CD14-positive monocyte (primary cell): ENCODE data around the gene NFKB2. TPM values are rescaled to one million over a fixed set of nuclear protein-coding genes. Genes with fewer than 3 reads are reported as not detected.

ENCODE experiments used
- DNase-seq, 3 donors: peaks; one replicate each; pipeline ENCODE4 v3.0.0-alpha.2; 2011 to 2022
- H2AFZ ChIP-seq: 2 replicates; pipeline ENCODE4 v1.6.0; 2012; ENCODE audit warnings: mild to moderate bottlenecking, low read depth, low read length, inconsistent platforms; ENCODE audit not compliant: insufficient read depth, poor library complexity, severe bottlenecking
- H3K27ac ChIP-seq, 2 donors: 1 replicate in 1 of 2; 2 replicates in 1 of 2; pipeline ENCODE4 v1.5.1; 2012 to 2013; ENCODE audit warnings: low read length in 2 of 2, control low read depth in 1 of 2, inconsistent platforms in 1 of 2, low read depth in 1 of 2, mild to moderate bottlenecking in 1 of 2
- H3K27me3 ChIP-seq, 2 donors: one replicate each; pipeline versions ENCODE4 v1.6.0 to v1.6.1; 2011 to 2013; ENCODE audit warnings: low read length in 2 of 2; ENCODE audit not compliant: control insufficient read depth in 2 of 2, insufficient read depth in 2 of 2
- H3K36me3 ChIP-seq, 2 donors: replicated peaks in 1 of 2; 1 replicate in 1 of 2; 2 replicates in 1 of 2; pipeline versions ENCODE4 v1.5.1 to v1.6.1; 2012 to 2013; ENCODE audit warnings: low read length in 2 of 2, control low read depth in 1 of 2, inconsistent platforms in 1 of 2, mild to moderate bottlenecking in 1 of 2; ENCODE audit not compliant: insufficient read depth in 2 of 2, control insufficient read depth in 1 of 2
- H3K4me1 ChIP-seq, 2 donors: 1 replicate in 1 of 2; 2 replicates in 1 of 2; pipeline versions ENCODE4 v1.5.1 to v1.6.1; 2012 to 2013; ENCODE audit warnings: low read length in 2 of 2, control low read depth in 1 of 2, inconsistent platforms in 1 of 2, mild to moderate bottlenecking in 1 of 2, moderate library complexity in 1 of 2; ENCODE audit not compliant: insufficient read depth in 2 of 2, control insufficient read depth in 1 of 2
- H3K4me2 ChIP-seq: replicated peaks from 2 replicates; pipeline ENCODE3; 2012; ENCODE audit warnings: low read length, moderate library complexity, mild to moderate bottlenecking; ENCODE audit not compliant: poor library complexity, severe bottlenecking; ENCODE audit errors: extremely low read depth
- H3K4me3 ChIP-seq, 3 experiments: fragments of 200-600 bp in 1 of 3; sonication (generic) in 1 of 3; replicated peaks in 1 of 3; 1 replicate in 2 of 3; 2 replicates in 1 of 3; pipeline ENCODE4 v1.5.1; 2011 to 2013; ENCODE audit warnings: low read length in 3 of 3, mild to moderate bottlenecking in 3 of 3, control low read depth in 2 of 3, low read depth in 2 of 3, inconsistent platforms in 1 of 3, moderate library complexity in 1 of 3
- H3K79me2 ChIP-seq: 2 replicates; pipeline ENCODE4 v1.6.0; 2012; ENCODE audit warnings: mild to moderate bottlenecking, control low read depth, inconsistent platforms, low read length, moderate library complexity; ENCODE audit not compliant: insufficient read depth
- H3K9ac ChIP-seq: 2 replicates; pipeline ENCODE4 v1.6.0; 2017; ENCODE audit warnings: low read length, mild to moderate bottlenecking; ENCODE audit not compliant: insufficient read depth, poor library complexity, severe bottlenecking
- H3K9me3 ChIP-seq, 2 donors: replicated peaks in 1 of 2; 1 replicate in 1 of 2; 2 replicates in 1 of 2; pipeline versions ENCODE4 v1.5.1 to v1.6.1; 2012 to 2013; ENCODE audit warnings: low read length in 2 of 2, control low read depth in 1 of 2; ENCODE audit not compliant: control insufficient read depth in 1 of 2, insufficient read depth in 1 of 2
- H4K20me1 ChIP-seq: 2 replicates; pipeline ENCODE4 v1.6.0; 2012; ENCODE audit warnings: mild to moderate bottlenecking, low read length, control low read depth, moderate library complexity; ENCODE audit not compliant: insufficient read depth
- H3K27ac Mint-ChIP-seq, 7 donors: one replicate each; pipeline ENCODE4 v1.8.0; 2020; ENCODE audit warnings: mild to moderate bottlenecking in 7 of 7, mixed read lengths in 7 of 7, moderate library complexity in 6 of 7, inconsistent platforms in 2 of 7
- H3K27me3 Mint-ChIP-seq, 3 donors: one replicate each; pipeline ENCODE4 v1.8.0; 2021 to 2022; ENCODE audit warnings: low read depth in 3 of 3, mild to moderate bottlenecking in 3 of 3, mixed read lengths in 3 of 3, moderate library complexity in 3 of 3, inconsistent platforms in 1 of 3
- H3K36me3 Mint-ChIP-seq, 2 donors: one replicate each; pipeline ENCODE4 v1.8.0; 2020; ENCODE audit warnings: mixed read lengths in 2 of 2, inconsistent platforms in 1 of 2, mild to moderate bottlenecking in 1 of 2
- H3K4me1 Mint-ChIP-seq: one replicate; pipeline ENCODE4 v1.8.0; 2020; ENCODE audit warnings: mild to moderate bottlenecking, mixed read lengths
- H3K4me3 Mint-ChIP-seq, 2 donors: one replicate each; pipeline ENCODE4 v1.8.0; 2020; ENCODE audit warnings: mild to moderate bottlenecking in 2 of 2, mixed read lengths in 2 of 2, moderate library complexity in 1 of 2
- H3K9me3 Mint-ChIP-seq, 7 donors: one replicate each; pipeline ENCODE4 v1.8.0; 2020 to 2022; ENCODE audit warnings: mixed read lengths in 7 of 7, mild to moderate bottlenecking in 6 of 7, moderate library complexity in 6 of 7, inconsistent platforms in 2 of 7
- CTCF ChIP-seq: fragments of 200-600 bp; IDR thresholded peaks from one replicate; pipeline ENCODE4 v1.8.0; 2022; ENCODE audit warnings: antibody characterized with exemption, mild to moderate bottlenecking
- WGBS: methylation state at CpG from one replicate; pipeline ENCODE4 v1.1.5; 2013; ENCODE audit warnings: missing lambda C conversion rate; ENCODE audit not compliant: insufficient coverage; 5-methylcytosine and 5-hydroxymethylcytosine counted together
- intact Hi-C, 2 donors: fragments of 100-400 bp; cut with micrococcal nuclease; formaldehyde crosslinking; loops; one replicate each; pipeline versions ENCODE4 v1.15.0 to v1.15.1; 2023
- polyA plus RNA-seq, 3 donors: library from polyadenylated mRNA; depleted of rRNA in 1 of 3; unstranded in 2 of 3; stranded (reverse) in 1 of 3; fragments of 300-500 nt in 2 of 3; fragments of >200 nt in 1 of 3; fragmentation: Illumina TruSeq in 2 of 3; gene quantifications; 1 replicate in 2 of 3; 2 replicates in 1 of 3; pipeline ENCODE4 v1.2.3, GENCODE V29; 2012 to 2021

NFKB2 gene
- polyA plus RNA-seq, 3 donors, result 6.8 to 111 (median 15.0) TPM

DNA sequence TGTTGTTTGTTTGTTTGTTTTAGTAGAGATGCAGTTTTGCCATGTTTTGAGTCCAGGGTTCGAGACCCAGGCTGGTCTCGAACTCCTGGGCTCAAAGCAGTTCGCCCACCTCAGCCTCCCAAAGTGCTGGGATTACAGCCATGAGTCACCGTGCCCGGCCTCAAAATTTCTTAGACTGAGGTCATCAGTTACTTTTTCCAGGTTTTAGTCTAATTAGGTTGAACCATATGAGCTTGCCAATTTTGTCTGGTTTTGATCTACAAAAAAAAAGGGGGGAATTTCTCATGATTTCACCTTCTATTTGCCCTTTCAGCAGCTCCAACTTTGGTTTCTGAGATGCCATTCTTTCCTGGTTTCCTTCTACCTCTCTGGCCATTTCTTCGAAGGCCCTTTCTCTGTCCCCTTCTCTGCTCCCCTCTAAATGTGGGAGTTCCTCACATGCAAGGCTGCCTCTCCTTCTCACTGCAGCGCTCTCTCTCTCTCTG lies 31.3 kb downstream of the NFKB2 start:
- Histone ChIP-seq H3K4me2 (no peak overlapping the region), H3K4me3 (no peak overlapping the region), H4K20me1 (peaks cover 29% of the 10 kb centered on the region), H3K27ac (no peak overlapping the region), H3K9me3 (no peaks in the 10 kb centered on the region), H3K27me3 (no peaks in the 10 kb centered on the region), H3K79me2 (peaks cover 20% of the 10 kb centered on the region), H3K36me3 (peaks cover 21 to 22% of the 10 kb centered on the region in 2 donors), H3K4me1 (peaks cover 20 to 22% of the 10 kb centered on the region in 2 donors), H3K9ac (no peak overlapping the region), H2AFZ (no peak overlapping the region)
- intact Hi-C loops, result no loop called here
- DNase-seq, result no peak
- no peak overlapping the region for H3K27ac Mint-ChIP-seq
- H3K36me3 Mint-ChIP-seq, result peaks cover 33 to 38% of the 10 kb centered on the region in 2 donors
- H3K27me3 Mint-ChIP-seq, result no peaks in the 10 kb centered on the region
- no peak for TF ChIP-seq CTCF
- 92% methylated on average over 7 of the region's 7 CpGs for WGBS
- H3K4me3 Mint-ChIP-seq, result no peak overlapping the region
- peaks cover 0 to 1% (median 0%) of the 10 kb centered on the region in 7 donors for H3K9me3 Mint-ChIP-seq
- H3K4me1 Mint-ChIP-seq, result peaks cover 21% of the 10 kb centered on the region

DNA sequence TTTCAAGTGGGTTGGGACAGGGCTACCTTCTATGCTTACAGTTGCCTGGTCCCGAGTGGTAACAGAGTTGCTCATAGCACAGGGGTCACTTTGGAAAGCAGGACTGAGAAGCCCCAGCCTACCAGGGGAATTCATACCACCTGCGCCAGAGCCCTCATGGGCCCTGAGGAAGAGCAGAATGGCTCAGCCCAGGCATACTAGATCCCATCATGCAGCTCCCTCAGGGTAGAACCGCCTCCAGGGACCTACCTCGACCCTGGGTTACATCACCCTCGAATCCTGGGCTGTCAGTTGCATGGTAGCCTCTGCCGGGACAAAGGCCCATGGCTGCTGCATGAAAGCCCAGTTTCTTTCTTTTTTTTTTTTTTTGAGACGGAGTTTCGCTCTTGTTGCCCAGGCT lies 34.0 kb downstream of the NFKB2 start:
- Histone ChIP-seq H3K4me1 (peaks cover 27 to 30% of the 10 kb centered on the region in 2 donors), H3K4me3 (no peak overlapping the region), H3K27me3 (no peaks in the 10 kb centered on the region), H2AFZ (no peak overlapping the region), H3K9me3 (no peaks in the 10 kb centered on the region), H3K27ac (no peak overlapping the region), H3K36me3 (peaks cover 5 to 7% of the 10 kb centered on the region in 2 donors), H4K20me1 (peaks cover 7% of the 10 kb centered on the region), H3K79me2 (peaks cover 16% of the 10 kb centered on the region), H3K4me2 (no peak overlapping the region), H3K9ac (no peak overlapping the region)
- no peak overlapping the region for H3K4me3 Mint-ChIP-seq
- H3K9me3 Mint-ChIP-seq, result peaks cover 0 to 1% (median 0%) of the 10 kb centered on the region in 7 donors
- 93% methylated on average over 8 of the region's 8 CpGs for WGBS
- H3K36me3 Mint-ChIP-seq, result peaks cover 20 to 22% of the 10 kb centered on the region in 2 donors
- no peak overlapping the region for H3K27ac Mint-ChIP-seq
- no peak for TF ChIP-seq CTCF
- no peaks in the 10 kb centered on the region for H3K27me3 Mint-ChIP-seq
- no peak for DNase-seq
- intact Hi-C loops, result no loop called here
- peaks cover 22% of the 10 kb centered on the region for H3K4me1 Mint-ChIP-seq
